NCI-H82 treated with DMSO at 0.1 percent for 48 hours (cell line): ENCODE measurements around the gene CIC.
A peak's percentile ranks its signal among the peaks of the same experiment; 100 is the strongest.

ENCODE experiments used
- DNase-seq: peaks from one replicate; lab custom pipeline; 2025; ENCODE audit not compliant: unreplicated experiment; lab: John Stamatoyannopoulos, UW

Gene CIC

GRCh38 chr19:42303876-42304275, 34.8 kb downstream of the CIC start:
- DNase-seq = no peak

GRCh38 chr19:42306646-42307045, 37.6 kb downstream of the CIC start:
- DNase-seq = no peak

GRCh38 chr19:42309686-42310085, 40.6 kb downstream of the CIC start:
- no peak for DNase-seq

GRCh38 chr19:42311657-42312056, 42.6 kb downstream of the CIC start:
- peak; percentile 23 for DNase-seq

- no peak for DNase-seq
These were observed 43.3 kb downstream of the CIC start for GRCh38 chr19:42312370-42312769.

GRCh38 chr19:42313096-42313839, 44.2 kb downstream of the CIC start, which contains the start of gene TMEM145:
Gene TMEM145 (plus strand): TSS chr19:42313309. CDS start chr19:42313377, 68 bp downstream.
- peak; percentile 45 for DNase-seq

GRCh38 chr19:42313840-42314755, 45.0 kb downstream of the CIC start:
- no peak for DNase-seq

- DNase-seq = no peak
These were observed 46.0 kb downstream of the CIC start for GRCh38 chr19:42315024-42315423.

- no peak for DNase-seq
These were observed 47.5 kb downstream of the CIC start for GRCh38 chr19:42316223-42317211.

- no peak for DNase-seq
These were observed 48.5 kb downstream of the CIC start for GRCh38 chr19:42317535-42317934.

- no peak for DNase-seq
These were observed 53.3 kb downstream of the CIC start for GRCh38 chr19:42322305-42322704.

- no peak for DNase-seq
These were observed 54.4 kb downstream of the CIC start for GRCh38 chr19:42323473-42323851.

GRCh38 chr19:42323852-42324654, 55.0 kb downstream of the CIC start:
- no peak for DNase-seq

GRCh38 chr19:42324655-42325307, 55.7 kb downstream of the CIC start:
- DNase-seq = no peak

- DNase-seq = peak; percentile 100
These were observed 56.4 kb downstream of the CIC start, which contains the start of gene MEGF8 for GRCh38 chr19:42325308-42325895. Gene MEGF8 (plus strand): TSS chr19:42325635. CDS start chr19:42326244, 609 bp downstream.

- DNase-seq = no peak
These were observed 57.1 kb downstream of the CIC start for GRCh38 chr19:42325896-42326771.

- DNase-seq = no peak
These were observed 57.9 kb downstream of the CIC start for GRCh38 chr19:42326969-42327368.

GRCh38 chr19:42327381-42327780, 58.3 kb downstream of the CIC start:
- no peak for DNase-seq
